GM18517 (cell line): Measurements from ENCODE around the gene CDK4.

Source experiments
- ATAC-seq: cut with Tn5 transposase; IDR thresholded peaks from one replicate; pipeline ENCODE4 v1.9.1; 2021; ENCODE audit warnings: mild to moderate bottlenecking, moderate library complexity; ENCODE audit not compliant: unreplicated experiment

Gene CDK4

GRCh38 chr12:57758552-57759359, 6.6 kb upstream of the CDK4 start:
- no peak for ATAC-seq

GRCh38 chr12:57757771-57758170, 5.7 kb upstream of the CDK4 start:
- no peak for ATAC-seq

DNA sequence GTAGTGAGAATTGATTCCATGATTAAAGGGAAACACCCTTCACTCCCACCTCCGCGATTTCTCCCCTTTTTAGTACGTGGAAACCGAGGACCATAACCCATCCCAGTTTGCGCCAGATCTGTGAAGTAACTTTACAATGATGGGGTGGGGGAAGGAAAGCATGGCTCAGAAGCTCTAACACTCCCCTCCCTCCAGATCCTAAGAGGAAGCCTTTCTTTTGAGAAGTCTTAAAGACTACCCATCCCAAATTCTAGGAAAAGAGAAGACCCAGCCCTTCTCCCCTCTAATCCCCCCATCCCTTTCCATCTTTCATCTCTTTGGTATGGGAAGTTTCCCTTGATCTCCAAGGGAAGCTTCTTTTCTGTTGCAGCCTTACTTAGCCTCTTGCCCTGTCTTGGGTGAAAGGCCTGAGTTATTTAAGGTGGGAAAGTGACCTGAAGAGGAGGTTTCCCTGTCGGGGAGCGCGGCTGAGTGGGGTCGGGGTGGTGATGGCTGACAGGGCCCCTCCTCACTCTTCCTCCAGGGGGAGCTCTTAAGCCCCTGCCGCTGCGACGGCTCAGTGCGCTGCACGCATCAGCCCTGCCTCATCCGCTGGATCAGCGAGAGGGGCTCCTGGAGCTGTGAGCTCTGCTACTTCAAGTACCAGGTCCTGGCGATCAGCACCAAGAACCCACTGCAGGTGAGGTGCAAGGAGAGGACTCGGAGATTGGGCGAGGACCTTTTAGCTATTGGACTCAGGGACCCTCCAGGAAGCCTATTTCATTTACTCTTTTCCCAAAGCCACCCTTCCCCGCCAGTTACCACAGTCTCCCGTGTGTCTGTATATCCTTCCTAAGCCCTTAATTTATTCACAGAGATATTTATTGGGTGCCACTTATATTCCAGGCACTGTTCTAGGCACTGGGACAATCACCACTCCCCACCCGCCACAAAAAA, 4.6 kb upstream of the CDK4 start:
- ATAC-seq, result no peak

DNA sequence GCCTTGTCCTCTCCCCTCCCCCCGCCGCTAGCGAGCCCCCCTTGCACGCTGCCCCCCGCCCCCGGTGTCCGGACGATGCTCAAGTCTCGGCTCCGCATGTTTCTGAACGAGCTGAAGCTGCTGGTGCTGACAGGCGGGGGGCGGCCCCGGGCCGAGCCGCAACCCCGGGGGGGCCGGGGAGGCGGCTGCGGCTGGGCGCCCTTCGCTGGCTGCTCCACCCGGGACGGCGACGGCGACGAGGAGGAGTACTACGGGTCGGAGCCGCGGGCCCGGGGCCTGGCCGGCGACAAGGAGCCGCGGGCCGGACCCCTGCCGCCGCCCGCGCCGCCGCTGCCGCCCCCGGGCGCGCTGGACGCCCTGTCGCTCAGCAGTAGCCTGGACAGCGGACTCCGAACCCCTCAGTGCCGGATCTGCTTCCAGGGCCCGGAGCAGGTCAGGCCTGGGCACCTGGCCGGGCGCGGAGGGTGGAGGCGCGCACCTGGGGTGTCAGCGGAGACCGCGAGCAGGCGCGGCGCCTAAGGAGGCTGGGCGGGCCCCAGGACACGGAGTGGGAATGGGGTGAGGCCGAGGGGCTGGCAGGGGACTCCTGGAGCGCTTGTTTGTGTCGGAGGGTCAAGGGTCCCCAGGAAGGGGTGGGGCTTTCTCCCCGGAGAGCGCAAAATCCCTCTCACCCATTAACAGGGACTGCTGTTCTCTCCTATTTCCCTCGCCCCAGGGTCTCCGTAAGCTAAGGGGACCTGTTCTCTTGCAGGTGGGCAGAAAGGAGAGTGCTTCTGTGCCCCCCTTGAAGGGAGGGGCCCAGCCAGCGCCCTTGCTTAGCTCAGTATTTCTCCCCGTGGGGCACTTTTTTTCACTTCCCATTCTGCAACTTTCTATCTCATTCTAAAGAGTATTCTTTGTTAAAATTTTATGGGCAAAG, 3.6 kb upstream of the CDK4 start:
- ATAC-seq, result no peak

- ATAC-seq, result no peak
Measured at GRCh38 chr12:57755194-57755453, 3.0 kb upstream of the CDK4 start.

DNA sequence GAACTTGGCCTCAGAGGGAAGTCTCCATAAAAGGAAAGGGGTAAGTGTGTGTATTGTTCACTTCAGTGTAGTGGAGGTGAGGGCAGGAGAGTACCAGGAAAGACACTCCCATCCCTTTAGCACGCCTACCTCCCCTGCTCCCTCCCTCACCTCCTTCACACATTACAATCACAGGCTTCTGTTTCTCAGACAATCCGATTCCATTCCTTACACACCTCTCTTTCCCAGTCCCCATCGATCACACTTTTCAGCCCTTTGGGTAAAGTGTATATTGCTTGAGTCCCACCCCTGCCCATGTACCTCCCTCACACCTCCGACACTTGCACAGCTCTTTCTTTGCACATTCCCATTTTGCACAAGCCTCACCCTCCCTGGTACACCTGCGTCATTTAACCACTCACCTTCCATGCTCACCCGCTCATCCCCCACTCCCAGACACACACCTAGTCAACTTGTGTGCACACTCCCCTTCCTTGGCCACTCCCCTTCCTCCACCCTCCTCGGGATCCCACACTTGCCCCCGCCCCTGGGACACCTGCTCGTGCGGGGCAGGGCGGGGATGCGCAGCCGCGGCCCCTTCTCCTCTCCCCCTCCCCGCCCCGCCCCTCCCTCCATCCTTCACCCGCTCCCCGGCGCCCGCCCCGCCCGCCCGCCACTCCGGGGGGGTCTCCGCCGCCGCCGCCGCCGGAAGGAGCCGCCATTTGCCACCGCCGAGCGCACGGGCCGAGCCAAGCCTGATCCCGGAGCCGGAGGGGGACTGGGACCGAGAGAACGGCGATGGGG, 2.5 kb upstream of the CDK4 start, which contains the start of gene MARCHF9:
MARCHF9 (plus strand) TSS at position 693 of the 783 bp plus-strand sequence. CDS start 426 bp downstream, outside the sequence.
- ATAC-seq, result peak; percentile 34

GRCh38 chr12:57753756-57754337, 1.7 kb upstream of the CDK4 start:
- no peak for ATAC-seq

DNA sequence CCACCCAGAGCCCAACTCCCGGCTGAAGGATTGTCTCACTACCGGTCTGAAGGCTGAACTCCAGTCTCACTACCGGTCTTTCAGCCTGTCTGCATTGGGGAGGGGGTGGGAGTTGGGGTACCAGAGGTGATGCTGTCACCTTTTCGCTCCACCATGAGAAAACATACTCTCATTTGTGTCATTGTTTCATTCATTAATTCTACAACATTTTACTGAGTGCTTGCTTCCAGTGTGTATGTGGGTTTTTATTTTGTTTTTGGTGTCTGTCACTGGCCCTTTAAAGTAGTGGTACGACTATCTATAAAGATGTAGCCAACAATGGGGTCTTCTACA, 524 bp upstream of the CDK4 start:
- ATAC-seq, result no peak

DNA sequence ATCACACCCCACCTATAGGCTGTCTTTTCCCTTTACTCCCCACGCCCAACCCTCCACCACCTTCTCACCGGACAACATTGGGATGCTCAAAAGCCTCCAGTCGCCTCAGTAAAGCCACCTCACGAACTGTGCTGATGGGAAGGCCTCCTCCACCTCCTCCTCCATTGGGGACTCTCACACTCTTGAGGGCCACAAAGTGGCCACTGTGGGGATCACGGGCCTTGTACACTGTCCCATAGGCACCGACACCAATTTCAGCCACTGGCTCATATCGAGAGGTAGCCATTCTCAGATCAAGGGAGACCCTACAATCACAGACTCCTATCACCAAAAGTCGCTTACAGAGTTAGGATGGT, 700 bp downstream of the CDK4 start:
- ATAC-seq, result no peak

DNA sequence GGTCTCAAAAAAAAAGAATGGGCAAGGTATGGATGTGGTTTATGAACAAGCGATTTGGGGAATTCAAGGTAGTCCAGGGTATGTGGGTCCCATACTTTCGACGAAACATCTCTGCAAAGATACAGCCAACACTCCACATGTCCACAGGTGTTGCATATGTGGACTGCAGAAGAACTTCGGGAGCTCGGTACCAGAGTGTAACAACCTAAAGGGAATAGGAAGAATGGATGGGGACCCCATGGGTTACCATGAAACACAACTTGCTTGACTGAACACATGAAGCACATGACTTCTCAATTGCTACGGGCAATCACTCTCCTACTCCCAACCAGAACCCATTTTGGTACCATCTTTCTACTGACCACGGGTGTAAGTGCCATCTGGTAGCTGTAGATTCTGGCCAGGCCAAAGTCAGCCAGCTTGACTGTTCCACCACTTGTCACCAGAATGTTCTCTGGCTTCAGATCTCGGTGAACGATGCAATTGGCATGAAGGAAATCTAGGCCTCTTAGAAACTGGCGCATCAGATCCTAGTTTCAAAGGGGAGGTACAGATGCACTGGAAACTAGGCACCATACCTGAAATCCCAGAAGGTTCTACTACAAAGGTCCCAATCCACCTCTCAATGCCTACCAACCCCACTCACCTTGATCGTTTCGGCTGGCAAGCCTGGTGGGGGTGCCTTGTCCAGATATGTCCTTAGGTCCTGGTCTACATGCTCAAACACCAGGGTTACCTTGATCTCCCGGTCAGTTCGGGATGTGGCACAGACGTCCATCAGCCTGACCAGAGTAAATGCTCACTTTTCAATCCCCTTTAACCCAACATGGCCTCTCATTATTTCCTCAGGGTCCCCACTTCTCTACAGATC, 1.3 kb downstream of the CDK4 start:
- no peak for ATAC-seq

- ATAC-seq, result no peak
Measured at GRCh38 chr12:57749061-57749460, 3.0 kb downstream of the CDK4 start.

GRCh38 chr12:57746025-57746424, 6.1 kb downstream of the CDK4 start:
- ATAC-seq, result no peak

DNA sequence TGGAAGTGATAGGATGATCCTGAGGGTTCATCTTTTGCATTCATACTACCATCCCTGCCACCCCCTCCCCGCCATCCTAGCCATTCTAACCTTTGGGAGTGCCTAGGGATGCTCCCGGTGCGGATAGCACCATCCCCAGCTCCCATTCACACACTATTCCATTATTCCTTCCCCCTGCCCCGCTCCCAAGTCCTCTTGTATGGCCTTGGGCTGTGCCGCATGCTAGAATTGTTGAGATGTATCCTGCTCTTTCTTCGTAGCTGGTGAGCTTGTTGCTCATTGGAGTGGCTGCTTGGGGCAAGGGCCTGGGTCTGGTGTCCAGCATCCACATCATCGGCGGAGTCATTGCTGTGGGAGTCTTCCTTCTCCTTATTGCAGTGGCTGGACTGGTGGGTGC, 6.6 kb downstream of the CDK4 start:
- ATAC-seq, result no peak

DNA sequence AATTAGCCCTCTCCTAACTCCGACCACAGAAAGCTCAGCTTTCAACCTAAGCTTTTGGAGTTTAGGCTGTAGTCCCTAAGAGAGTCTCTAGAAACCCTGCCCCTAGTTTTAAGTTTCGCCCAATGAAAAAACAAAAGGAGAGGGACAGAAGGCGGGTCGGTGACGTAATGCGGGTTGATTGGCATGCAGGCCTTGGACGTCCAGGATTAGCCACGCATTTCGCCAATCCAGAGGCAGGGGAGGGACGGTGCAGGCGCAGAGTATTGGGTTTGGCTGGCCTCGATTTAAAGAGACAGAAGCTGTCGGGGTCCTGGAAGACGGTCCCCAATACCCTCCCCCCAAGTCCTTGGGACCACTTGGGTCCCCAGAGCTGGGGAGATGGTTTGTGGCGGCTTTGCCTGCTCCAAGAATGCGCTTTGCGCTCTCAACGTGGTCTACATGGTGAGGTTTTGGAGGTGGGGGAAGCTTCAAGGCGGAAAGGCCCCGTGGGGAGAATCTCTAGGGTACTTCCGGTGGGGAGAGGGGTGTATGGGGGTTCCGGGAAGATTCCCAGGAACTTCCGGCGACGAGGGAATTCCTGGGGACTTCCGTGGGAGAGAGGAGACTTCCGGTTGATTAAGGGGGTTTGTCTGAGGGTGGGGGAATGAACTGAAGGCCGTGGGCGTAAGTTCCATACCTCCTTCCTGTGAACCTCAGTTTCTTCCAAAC, 7.2 kb downstream of the CDK4 start, which contains the start of gene TSPAN31:
TSPAN31 (plus strand) TSS at position 263 of the 708 bp plus-strand sequence; CDS start at position 379, 116 bp downstream.
- peak; percentile 79 for ATAC-seq

DNA sequence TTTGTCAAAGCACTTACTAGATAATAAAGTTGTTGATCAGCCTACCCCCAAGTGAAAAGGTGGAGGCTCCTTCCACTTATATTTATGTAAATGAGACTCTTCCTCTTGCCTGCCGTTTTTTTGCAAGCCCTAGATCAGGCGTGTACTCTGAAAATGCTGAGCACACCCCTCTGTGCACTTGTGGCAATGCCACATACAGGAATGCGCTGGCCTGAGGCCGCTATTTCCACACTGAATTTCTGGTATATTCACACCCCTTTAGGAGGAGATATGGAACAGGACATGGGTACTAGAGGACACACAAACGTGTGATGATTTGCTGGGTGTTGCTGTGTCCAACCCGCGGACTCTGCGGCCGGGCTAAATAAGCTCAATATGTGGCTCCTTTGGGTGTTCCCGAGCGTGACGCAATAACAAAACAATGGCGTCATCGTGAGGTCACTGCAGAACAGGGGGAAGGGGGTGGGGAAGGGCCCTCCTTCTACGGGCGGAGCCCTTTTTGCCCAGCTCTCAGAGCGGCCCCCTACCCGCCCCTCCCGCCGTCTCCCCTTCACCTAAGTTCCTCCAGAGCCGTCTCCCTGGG, 7.8 kb downstream of the CDK4 start:
- ATAC-seq, result peak; percentile 20

DNA sequence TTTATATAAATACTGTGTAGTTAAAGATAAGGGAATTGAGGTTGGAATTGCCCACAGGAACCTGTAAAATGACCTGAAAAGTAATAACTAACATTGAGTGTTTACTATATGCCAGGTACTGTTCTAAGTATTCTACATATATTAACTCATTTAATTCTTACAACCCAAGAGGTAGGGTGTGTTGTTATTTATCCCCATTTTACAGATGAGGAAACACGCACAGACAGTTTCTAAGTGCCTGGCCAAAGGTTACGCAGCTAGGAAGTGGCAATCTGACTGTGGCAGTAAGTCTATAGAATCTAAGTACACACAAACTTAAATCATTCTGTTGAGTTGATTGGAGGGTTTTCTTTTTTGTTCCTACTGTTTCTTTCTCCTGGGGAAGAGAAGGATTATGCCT, 8.3 kb downstream of the CDK4 start:
- ATAC-seq, result no peak

DNA sequence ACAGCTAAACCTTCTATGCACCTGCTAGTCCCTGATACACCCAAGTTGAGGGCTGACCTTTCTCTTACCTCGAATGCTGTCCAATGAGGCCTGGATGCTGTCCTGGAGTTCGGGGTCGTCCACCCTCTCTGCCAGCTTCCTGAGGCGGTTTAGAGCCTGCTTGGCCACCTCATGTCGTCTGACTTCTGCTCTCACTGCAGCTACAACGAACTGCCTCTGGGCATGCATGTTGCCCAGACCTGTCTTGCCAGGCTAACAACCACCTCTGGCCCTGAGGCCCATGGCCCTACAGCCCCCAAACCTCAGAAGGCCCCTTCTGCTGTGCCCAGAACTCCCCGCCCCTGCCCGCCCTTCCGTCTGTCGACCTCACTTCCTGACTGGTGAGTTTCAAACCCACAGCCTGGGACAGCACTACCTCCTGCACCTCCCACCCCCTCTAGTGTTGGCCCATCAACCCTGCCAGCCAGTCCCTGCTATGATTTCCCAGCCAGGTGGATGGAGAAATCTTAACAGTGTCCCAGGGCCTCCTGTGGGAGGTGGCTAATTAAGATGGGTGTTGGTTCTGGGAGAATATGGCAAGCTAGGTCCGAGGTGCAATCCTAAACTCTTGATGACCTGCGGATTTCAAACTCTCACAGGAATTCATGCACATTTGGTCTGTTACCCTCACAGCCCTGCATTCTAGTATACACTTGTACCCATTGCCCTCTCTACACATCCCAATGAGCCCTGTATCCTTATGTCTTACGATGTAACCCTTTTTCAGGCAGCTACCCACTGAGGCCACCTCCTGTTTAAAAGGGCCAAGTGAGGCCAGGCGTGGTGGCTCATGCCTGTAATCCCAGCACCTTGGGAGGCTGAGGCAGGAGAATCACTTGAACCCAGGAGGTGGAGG, 10.0 kb downstream of the CDK4 start:
- ATAC-seq, result peak; percentile 53
